Measurements from ENCODE around the gene SOST.
A peak's percentile ranks its signal among the peaks of the same experiment; 100 is the strongest.

SOST gene

GRCh38 chr17:43774304-43775250 is 16.0 kb upstream of the SOST start:
- no peak for DNase-seq

- DNase-seq, result peak; percentile 98 to 99
These were observed 14.5 kb upstream of the SOST start for GRCh38 chr17:43772877-43773648.

- no peak for DNase-seq
These were observed 12.9 kb upstream of the SOST start for GRCh38 chr17:43771463-43771862.

- no peak for DNase-seq
These were observed 12.4 kb upstream of the SOST start for GRCh38 chr17:43770957-43771356.

GRCh38 chr17:43769859-43770258 is 11.3 kb upstream of the SOST start:
- DNase-seq, result no peak

- no peak for DNase-seq
These were observed 10.8 kb upstream of the SOST start for GRCh38 chr17:43769426-43769825.

GRCh38 chr17:43768943-43769342 is 10.4 kb upstream of the SOST start:
- DNase-seq, result no peak

- DNase-seq, result peak; percentile 95
These were observed 9.8 kb upstream of the SOST start for GRCh38 chr17:43768382-43768781.

- no peak for DNase-seq
These were observed 9.1 kb upstream of the SOST start for GRCh38 chr17:43767713-43768059.

GRCh38 chr17:43767053-43767712 is 8.6 kb upstream of the SOST start:
- no peak for DNase-seq

- peak; percentile 19 to 64 for DNase-seq
These were observed 7.9 kb upstream of the SOST start for GRCh38 chr17:43766413-43767052.

- DNase-seq, result peak; percentile 77 to 83
These were observed 1.8 kb upstream of the SOST start for GRCh38 chr17:43760254-43760852.

- DNase-seq, result no peak
These were observed 1.2 kb upstream of the SOST start for GRCh38 chr17:43759836-43760235.

- DNase-seq, result no peak
These were observed 505 bp downstream of the SOST start for GRCh38 chr17:43758086-43758485.

GRCh38 chr17:43757171-43757660 is 1.4 kb downstream of the SOST start:
- no peak for DNase-seq

- DNase-seq, result no peak
These were observed 2.4 kb downstream of the SOST start for GRCh38 chr17:43756201-43756600.

- no peak for DNase-seq
These were observed 3.2 kb downstream of the SOST start for GRCh38 chr17:43755389-43755875.

- no peak for DNase-seq
These were observed 3.6 kb downstream of the SOST start for GRCh38 chr17:43754947-43755346.

- no peak for DNase-seq
These were observed 5.0 kb downstream of the SOST start for GRCh38 chr17:43753493-43754129.

- DNase-seq, result no peak
These were observed 8.4 kb downstream of the SOST start for GRCh38 chr17:43750153-43750552.

GRCh38 chr17:43745541-43745940 is 13.1 kb downstream of the SOST start:
- DNase-seq, result peak in 1 of 2 experiments; percentile 19

GRCh38 chr17:43741636-43742035 is 17.0 kb downstream of the SOST start:
- DNase-seq, result peak in 1 of 2 experiments; percentile 27
